SK-N-DZ (cell line): Measurements from ENCODE around the gene CHTF18.

Source experiments
- DNase-seq: peaks from one replicate; pipeline ENCODE4 v3.0.0-alpha.2; 2015; ENCODE audit warnings: low spot score

CHTF18 gene

DNA sequence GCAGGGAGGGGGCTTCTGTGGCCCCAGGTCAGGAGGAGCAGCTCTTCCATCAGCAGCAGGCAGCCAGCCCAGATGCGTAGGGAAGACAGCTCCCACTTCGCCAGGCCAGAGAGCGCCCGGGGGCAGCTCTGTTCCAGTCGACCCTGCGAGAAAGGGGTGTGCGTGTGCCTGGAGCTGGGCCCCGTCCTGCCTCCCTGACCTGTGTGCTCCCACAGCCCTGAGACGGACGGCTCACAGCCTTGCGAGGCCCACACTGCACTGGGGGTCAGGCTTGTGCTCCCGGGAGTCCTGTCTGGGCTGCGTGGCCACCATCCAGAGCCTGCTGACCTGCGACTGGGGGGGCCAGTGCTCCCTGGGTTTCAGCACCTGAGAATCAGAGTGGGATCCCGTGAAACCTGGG is 28.4 kb upstream of the CHTF18 start:
- no peak for DNase-seq

DNA sequence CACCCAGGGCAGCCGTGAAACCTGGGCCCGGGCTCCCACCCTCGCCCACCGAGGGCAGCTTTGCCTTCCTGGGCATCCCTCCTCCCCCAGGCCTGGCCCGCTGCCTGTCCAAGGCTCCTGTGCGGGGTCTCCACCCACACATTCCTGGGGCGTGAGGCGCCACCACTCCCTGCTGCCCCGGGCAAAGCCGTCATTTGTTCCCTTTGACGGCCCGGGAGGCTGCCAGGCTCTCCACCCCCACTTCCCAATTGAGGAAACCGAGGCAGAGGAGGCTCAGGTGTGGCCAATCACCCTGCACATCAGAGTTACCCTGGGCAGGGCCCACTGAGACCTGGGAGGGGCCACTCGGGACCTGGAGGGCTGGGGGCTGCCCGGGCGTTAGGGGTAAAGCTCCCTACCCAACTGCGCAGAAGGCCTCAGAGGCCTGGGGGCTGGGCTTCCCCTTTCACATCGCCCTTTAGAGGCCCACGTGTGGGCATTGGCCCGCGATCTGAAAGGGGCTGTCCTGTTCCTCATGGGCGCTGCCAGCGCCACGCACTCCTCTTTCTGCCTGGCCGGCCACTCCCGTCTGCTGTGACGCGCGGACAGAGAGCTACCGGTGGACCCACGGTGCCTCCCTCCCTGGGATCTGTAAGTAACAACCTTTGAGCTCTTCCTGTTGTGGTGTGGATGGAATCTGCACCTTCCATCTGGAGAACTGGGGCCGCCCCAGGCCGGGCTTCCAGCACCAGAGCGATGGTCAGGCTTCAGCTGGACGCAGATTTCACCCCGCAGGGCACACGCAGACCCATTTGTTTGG is 27.7 kb upstream of the CHTF18 start, which contains the start of gene MSLN:
MSLN (plus strand) TSS at position 190 of the 799 bp plus-strand sequence. CDS start 1,947 bp downstream, outside the sequence.
- DNase-seq, result no peak

DNA sequence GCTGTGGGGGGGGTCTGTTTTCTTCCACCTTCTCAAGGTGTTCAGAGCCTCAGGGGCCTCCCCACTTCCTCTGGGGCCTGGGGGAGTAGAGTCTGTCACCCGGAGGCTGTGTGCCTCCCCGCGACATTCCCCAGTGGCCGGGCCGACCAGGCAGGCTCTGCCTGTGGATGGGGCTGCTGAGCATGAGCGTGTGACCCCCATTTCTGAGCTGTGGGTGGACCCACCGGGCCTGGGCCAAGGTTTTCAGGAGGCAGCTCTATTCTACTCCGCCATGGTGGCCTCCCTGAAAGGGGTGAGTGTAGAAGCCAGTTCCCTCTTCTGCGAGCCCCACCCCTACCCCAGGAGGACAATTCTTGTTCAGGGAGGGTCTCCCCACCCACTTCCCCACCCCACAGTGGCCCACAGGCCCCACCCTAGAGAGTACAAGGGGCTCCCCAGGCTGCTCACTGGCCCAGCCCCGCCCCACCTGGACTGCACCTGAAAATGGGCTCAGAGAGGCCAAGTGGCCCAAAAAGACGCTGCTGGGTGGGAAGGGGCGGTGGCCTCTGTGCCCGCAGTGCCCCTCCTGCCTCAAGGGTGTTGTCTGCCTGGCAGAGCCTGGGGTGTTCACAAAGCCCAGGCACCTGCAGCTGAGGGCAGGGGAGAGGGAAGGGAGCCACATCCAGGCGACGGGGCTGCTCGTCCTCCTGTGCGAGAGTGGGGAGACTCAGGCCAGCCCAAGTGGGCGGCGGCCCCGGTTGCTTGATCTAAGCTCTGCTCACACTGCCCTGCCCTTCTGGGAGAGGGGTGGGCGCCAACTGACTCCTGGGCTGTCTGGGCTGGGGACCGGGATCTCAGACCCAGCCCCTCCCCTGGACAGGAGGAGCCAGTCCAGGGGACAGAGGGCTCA is 26.6 kb upstream of the CHTF18 start:
- DNase-seq, result no peak

DNA sequence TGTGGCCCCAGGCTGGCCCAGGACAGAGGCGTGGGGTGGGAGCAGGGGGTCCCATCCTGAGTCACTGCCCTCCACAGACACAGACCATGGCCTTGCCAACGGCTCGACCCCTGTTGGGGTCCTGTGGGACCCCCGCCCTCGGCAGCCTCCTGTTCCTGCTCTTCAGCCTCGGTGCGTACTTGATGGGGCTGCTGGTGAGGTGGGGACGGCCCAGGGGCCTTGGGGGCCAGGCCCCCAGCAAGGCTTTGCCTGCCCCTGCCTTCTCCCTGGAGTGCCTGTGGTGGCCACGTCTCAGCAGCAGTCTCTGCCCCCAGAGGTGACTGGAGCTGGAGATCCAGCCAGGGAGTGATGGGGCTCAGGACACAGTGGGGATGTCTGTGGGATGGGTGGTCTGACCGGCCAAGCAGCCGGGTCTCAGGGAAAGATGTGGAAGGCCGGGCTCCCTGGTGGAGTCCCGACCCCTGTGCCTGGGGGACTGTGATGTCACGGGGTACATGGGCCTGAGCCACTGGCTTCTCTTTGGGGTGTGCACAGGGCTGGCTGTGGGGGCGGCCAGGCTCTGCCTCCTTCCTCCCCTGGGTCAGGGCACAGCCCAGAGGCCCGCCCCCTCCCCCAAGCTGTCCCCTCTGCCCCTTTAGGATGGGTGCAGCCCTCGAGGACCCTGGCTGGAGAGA is 25.7 kb upstream of the CHTF18 start:
- no peak for DNase-seq

DNA sequence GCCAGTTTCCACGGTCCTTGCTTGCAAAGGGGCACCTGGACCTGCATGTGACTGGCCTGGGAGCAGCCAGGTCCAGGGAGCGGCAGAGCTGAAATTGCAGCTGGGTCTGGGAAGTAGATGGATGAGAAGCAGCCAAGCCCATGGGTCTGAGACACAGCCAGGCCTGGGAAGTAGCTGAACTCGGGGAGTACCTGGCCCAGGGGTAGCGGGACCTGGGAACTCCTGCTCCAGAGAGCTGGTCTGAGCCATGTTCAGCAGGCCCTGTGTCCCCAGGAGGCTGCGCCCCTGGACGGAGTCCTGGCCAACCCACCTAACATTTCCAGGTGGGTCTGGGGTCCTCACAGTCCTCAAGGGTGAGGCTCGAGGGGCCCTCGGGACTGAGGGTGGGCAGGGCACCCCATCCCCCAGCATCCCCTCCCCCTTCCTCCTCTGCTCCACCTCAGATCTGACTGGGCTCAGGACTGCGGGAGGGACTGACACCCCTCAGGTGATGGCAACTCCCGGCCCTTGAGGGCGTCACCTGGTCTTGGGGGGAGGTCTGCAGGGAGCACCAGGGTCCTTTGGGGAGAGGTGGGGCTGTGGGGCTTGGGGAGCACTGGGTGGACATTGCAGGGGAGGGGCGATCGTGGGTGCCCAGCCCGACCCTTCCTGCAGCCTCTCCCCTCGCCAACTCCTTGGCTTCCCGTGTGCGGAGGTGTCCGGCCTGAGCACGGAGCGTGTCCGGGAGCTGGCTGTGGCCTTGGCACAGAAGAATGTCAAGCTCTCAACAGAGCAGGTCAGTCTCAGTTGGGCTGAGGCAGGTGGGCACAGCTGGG is 24.8 kb upstream of the CHTF18 start:
- no peak for DNase-seq

DNA sequence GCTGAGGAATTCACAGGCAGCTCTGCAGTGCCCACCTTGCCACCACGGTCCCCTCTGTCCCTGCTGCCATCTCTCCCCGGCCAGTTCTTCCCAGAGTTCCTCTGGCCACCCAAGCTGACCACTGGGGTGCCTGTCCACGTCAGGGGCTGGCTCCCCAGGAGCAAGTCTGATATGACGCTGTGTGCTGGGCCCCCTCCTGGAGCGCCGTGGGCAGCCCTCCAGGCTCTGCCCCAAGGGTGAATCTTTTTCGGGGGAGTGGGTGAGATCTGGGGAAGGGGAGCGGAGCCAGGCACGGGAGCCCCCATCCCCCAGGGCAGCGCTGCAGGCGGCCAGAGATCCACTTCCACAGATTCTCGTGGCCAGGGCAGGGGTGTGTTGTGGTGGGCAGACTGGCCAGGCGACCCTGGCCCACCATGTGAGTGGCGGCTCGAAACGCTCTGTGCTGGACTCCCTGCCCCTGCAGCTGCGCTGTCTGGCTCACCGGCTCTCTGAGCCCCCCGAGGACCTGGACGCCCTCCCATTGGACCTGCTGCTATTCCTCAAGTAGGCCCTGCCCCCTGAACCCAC is 24.2 kb upstream of the CHTF18 start:
- no peak for DNase-seq

DNA sequence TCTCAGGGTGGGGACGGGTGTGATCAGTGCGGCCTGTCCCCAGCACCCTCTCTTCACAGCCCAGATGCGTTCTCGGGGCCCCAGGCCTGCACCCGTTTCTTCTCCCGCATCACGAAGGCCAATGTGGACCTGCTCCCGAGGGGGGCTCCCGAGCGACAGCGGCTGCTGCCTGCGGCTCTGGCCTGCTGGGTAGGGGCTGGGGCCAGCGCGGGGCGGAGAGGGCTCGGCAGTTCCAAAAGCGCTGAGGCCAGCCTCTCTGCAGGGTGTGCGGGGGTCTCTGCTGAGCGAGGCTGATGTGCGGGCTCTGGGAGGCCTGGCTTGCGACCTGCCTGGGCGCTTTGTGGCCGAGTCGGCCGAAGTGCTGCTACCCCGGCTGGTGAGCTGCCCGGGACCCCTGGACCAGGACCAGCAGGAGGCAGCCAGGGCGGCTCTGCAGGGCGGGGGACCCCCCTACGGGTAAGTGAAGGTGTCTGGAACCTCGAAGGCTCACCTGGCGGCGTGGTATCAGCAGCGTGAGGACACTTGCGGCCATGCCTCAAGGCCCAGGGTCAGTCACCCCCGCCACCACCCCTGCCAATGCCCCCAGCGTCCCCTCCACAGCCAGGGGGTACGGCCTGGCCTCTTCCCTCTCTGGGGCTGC is 23.5 kb upstream of the CHTF18 start:
- no peak for DNase-seq

DNA sequence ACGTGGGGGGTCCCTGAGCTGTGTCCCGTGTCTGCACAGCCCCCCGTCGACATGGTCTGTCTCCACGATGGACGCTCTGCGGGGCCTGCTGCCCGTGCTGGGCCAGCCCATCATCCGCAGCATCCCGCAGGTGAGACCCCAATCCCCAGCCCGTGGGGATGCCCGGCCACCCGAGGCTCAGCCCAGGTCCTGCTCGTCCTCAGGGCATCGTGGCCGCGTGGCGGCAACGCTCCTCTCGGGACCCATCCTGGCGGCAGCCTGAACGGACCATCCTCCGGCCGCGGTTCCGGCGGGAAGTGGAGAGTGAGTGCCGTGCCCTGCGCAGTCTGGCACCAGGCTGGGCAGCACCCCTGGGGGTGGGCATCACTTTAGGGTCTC is 22.9 kb upstream of the CHTF18 start:
- DNase-seq, result no peak

DNA sequence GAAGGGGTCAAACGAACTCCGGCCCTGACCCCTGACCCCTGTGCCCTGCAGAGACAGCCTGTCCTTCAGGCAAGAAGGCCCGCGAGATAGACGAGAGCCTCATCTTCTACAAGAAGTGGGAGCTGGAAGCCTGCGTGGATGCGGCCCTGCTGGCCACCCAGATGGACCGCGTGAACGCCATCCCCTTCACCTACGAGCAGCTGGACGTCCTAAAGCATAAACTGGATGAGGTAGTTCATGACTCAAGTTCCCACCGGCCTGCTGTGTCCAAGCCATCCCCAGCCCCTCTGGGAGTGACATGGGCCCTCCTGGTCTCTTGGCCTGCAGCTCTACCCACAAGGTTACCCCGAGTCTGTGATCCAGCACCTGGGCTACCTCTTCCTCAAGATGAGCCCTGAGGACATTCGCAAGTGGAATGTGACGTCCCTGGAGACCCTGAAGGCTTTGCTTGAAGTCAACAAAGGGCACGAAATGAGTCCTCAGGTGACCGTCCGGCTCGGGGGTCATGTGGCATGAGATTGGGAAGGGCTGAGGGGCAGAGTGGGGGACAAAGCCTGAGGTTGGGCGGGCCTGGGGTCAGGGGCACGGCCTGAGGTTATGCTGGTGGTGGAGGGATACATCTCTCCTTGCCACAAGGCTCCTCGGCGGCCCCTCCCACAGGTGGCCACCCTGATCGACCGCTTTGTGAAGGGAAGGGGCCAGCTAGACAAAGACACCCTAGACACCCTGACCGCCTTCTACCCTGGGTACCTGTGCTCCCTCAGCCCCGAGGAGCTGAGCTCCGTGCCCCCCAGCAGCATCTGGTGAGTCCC is 22.2 kb upstream of the CHTF18 start:
- no peak for DNase-seq

DNA sequence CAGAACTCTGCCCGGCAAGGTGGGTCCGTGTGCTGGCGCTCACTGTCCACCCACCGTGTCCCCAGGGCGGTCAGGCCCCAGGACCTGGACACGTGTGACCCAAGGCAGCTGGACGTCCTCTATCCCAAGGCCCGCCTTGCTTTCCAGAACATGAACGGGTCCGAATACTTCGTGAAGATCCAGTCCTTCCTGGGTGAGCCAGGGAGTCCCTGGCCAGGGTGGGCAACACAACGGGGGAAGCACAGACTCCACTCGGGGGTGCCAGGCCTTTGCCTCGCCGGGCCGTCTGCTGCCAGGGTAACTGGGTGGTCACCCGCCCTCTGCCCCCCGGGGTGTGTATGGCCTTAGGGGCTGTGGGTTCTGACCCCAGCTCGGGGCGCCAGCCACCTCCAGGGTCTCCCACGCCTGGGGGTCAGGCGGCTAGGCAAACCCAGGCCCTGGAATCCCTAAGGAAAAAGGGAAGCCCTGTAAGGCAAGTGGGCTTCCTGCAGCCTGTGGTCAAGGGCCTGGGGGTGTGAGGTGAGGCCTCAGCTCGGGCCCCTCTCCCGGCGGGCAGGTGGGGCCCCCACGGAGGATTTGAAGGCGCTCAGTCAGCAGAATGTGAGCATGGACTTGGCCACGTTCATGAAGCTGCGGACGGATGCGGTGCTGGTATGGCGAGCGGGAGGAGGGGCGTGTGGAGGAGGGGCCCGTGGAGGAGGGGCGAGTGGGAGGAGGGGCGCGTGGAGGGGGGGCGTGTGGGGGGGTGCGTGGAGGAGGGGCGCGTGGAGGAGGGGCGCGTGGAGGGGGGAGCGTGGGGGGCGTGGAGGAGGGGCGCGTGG is 21.4 kb upstream of the CHTF18 start:
- DNase-seq, result no peak

DNA sequence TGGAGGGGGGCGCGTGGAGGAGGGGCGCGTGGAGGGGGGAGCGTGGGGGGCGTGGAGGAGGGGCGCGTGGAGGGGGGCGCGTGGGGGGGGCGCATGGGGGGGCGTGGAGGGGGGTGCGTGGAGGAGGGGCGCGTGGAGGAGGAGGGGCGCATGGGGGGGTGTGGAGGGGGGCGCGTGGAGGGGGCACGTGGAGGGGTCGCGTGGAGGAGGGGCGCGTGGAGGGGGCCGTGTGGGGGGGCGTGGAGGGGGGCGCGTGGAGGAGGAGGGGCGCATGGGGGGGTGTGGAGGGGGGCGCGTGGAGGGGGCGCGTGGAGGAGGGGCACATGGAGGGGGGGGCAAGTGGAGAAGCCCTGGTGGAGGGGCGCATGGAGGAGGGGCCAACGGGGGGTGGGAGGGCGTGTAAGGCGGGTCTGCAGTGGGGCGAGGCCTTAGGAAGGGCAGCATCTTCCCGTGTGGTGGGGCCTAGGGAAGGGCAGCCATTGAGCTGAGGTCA is 20.6 kb upstream of the CHTF18 start:
- no peak for DNase-seq

DNA sequence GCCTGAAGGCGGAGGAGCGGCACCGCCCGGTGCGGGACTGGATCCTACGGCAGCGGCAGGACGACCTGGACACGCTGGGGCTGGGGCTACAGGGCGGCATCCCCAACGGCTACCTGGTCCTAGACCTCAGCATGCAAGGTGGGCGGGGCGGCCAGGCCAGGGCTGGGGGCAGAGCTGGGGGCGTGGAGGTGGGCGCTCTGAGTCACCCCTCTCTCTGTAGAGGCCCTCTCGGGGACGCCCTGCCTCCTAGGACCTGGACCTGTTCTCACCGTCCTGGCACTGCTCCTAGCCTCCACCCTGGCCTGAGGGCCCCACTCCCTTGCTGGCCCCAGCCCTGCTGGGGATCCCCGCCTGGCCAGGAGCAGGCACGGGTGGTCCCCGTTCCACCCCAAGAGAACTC is 20.0 kb upstream of the CHTF18 start:
- no peak for DNase-seq

DNA sequence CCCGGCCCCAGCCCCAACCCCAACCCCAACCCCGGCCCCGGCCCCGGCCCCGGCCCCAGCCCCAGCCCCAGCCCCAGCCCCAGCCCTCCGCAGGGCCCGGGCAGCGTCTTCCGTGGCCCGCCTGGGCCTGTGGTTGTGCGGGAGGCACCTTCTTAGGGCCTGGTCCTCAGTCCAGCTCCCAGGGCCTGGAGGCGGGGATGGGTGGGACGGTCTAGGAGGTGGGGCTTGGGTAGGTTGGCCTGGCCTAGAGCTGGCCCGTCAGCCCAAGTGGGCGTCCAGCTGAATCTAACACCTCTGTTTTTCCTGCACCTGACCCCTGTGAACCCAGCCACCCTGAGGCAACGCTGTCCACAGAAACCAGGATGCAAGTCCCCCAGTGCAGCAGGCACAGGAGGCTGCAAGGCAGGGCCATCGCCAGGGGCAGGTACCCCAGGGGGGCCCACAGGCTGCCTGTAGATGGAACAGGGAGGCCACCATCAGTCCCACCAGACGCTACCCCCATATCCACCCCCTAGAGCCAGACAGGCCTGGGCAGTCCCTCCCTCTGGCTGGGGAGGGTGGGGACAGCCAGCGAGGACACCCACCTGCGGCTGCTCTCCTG is 19.1 kb upstream of the CHTF18 start:
- no peak for DNase-seq

DNA sequence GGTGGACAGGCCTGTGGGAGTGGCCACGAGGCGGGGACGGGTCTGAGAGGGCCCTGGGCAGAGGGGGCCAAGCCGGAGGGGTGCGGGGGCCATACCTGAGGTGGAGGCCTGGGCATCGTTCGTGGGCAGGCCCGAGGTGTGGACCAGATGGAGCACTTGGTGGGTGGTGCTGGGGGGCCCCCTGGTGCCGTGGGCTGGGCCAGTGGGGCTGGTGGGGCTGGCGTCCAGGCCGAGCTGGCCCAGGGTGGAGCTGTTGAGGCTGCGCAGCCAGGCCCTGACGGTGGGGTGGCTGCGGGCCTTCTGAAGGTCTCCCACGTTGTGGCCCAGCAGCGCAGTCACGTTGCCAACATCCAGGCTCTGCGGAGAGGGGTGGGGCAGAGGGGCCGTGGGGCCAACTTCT is 18.5 kb upstream of the CHTF18 start:
- no peak for DNase-seq

DNA sequence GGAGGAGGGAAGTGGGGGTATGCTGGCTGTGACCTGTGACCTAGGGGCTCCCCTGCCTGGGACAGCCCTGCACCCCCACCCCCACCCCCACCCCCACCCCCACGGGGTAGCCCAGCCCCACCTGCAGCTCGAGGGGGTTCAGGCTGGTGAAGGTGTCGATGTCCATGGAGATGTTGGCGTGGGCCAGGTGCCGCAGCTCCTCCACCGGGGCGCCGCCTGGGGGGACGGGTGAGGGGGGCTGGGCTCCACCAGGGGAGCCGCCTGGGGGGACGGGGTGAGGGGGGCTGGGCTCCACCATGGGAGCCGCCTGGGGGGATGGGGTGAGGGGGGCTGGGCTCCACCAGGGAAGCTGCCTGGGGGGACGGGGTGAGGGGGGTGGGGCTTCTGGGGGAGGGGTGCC is 18.0 kb upstream of the CHTF18 start:
- no peak for DNase-seq

DNA sequence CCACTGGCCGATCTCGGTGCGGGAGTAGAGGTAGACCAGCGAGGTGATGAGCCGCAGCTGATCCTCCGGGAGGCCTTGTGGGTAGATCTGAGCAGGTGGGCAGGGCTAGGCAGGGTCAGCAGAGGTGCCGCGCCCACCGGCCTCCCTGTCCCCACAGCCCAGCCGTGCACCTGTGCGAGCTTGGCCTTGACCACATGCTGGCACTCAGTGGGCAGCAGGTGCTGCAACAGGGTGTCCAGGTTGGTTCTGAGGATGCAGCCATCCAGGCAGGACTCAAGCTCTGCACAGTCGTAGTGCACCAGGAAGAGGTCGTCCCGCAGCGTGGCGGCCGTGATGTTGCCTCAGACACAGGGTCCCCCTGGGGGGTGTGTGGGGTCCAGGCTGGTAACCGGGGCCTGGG is 15.5 kb upstream of the CHTF18 start:
- DNase-seq, result no peak

DNA sequence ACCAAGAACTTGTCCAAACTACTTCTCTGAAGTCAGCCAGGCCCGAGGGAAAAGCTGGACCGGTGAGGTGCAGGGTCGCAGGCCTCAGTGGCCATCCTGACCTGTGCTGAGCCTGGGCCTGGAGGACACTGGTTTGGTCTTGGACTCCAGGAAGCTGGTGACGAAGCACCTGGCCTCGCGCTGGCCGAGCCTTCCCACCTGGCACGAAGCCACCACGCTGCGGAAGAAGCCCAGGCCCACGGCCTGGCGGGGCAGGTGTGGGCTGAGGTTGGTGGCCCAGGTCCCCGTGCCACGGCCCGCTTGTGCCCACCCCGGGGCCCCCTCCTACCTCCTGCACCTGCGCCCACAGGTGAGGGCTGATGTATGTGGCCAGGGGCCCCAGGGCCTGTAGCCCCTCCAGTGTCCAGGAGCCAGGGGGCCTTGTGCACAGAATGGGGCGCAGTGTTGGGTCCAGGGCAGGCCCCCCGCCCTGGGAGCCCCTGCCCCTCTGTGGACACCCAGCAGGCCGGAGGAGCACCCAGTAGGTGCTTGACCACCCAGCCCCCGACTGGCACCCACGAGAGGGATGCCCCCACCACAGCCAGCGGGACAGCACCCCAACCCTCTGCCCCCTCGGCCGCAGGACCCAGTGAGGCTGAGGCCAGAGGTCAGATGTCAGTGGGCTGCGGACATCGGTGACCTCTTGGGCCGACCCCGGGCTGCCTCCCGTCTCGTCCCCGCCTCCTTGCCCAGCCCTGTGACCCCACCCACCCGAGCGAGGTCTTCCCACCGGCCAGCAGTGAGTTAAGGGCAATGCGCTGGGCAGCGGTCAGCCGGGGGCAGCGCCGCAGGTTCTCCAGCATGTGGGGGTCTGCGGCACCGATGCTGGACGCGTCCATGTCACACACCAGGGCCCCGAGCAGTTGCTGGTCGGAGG is 14.1 kb upstream of the CHTF18 start:
- no peak for DNase-seq
